RPMI8226 (cell line): Measurements from ENCODE around the gene DBP.
A peak's percentile ranks its signal among the peaks of the same experiment; 100 is the strongest.
"Not testable (repeated sequence)": the region's sequence is repeated elsewhere in the genome, so short reads cannot be mapped to it uniquely, and the experiment has no call there.

Source experiments
- DNase-seq: peaks from one replicate; pipeline ENCODE4 v3.0.0-alpha.2; 2015

DBP gene

GRCh38 chr19:48665786-48666185, 28.6 kb upstream of the DBP start:
- no peak for DNase-seq

- no peak for DNase-seq
Observed at GRCh38 chr19:48664476-48664875, 27.3 kb upstream of the DBP start.

GRCh38 chr19:48663667-48664066, 26.5 kb upstream of the DBP start:
- no peak for DNase-seq

GRCh38 chr19:48661711-48662090, 24.5 kb upstream of the DBP start:
- no peak for DNase-seq

- peak; percentile 80 for DNase-seq
Observed at GRCh38 chr19:48660852-48661710, 23.9 kb upstream of the DBP start.

- no peak for DNase-seq
Observed at GRCh38 chr19:48659768-48660167, 22.6 kb upstream of the DBP start.

- no peak for DNase-seq
Observed at GRCh38 chr19:48658483-48658882, 21.3 kb upstream of the DBP start.

- not testable (repeated sequence) for DNase-seq
Observed at GRCh38 chr19:48657828-48658227, 20.6 kb upstream of the DBP start.

GRCh38 chr19:48656840-48657474, 19.8 kb upstream of the DBP start:
- no peak for DNase-seq

GRCh38 chr19:48654299-48655059, 17.3 kb upstream of the DBP start:
- DNase-seq = peak; percentile 91

- no peak for DNase-seq
Observed at GRCh38 chr19:48651683-48652048, 14.5 kb upstream of the DBP start.

- DNase-seq = no peak
Observed at GRCh38 chr19:48650974-48651682, 13.9 kb upstream of the DBP start.

GRCh38 chr19:48648134-48648533, 11.0 kb upstream of the DBP start:
- no peak for DNase-seq

GRCh38 chr19:48646722-48647216, 9.6 kb upstream of the DBP start:
- DNase-seq = no peak

- peak; percentile 88 for DNase-seq
Observed at GRCh38 chr19:48646001-48646721, 9.0 kb upstream of the DBP start, which contains the start of gene CA11. CA11 (minus strand) TSS chr19:48646187; CDS start chr19:48645632, 555 bp downstream.

- DNase-seq = no peak
Observed at GRCh38 chr19:48645620-48646000, 8.4 kb upstream of the DBP start.

- DNase-seq = peak; percentile 79
Observed at GRCh38 chr19:48644839-48645619, 7.8 kb upstream of the DBP start.

- DNase-seq = no peak
Observed at GRCh38 chr19:48644355-48644754, 7.2 kb upstream of the DBP start.

GRCh38 chr19:48642862-48643261, 5.7 kb upstream of the DBP start:
- DNase-seq = no peak

GRCh38 chr19:48641850-48642249, 4.7 kb upstream of the DBP start:
- DNase-seq = no peak
